ENCODE measurements around the gene SF3B1. TPM values are rescaled to one million over a fixed set of nuclear protein-coding genes. Genes with fewer than 3 reads are reported as not detected.
A peak's percentile ranks its signal among the peaks of the same experiment; 100 is the strongest.

SF3B1 gene
- total RNA-seq, 1 donor from 2014 or later, result 143 TPM

GRCh38 chr2:197431858-197432257, 3.0 kb downstream of the SF3B1 start:
- intact Hi-C loops (cut with micrococcal nuclease), result no loop called here
- H3K9me3 ChIP-seq (replicated peaks), result no peaks in the 10 kb centered on the region
- H3K27me3 ChIP-seq (ENCODE audit: low read depth), result no peaks in the 10 kb centered on the region
- H3K4me3 ChIP-seq, result peak overlapping the region; percentile 92
- peaks cover 7% of the 10 kb centered on the region for H3K36me3 ChIP-seq
- peaks cover 94% of the 10 kb centered on the region for H3K4me1 ChIP-seq
- H3K27ac ChIP-seq (replicated peaks), result peak overlapping the region; percentile 1
- no peak for DNase-seq
- TF ChIP-seq, protein P1, sequence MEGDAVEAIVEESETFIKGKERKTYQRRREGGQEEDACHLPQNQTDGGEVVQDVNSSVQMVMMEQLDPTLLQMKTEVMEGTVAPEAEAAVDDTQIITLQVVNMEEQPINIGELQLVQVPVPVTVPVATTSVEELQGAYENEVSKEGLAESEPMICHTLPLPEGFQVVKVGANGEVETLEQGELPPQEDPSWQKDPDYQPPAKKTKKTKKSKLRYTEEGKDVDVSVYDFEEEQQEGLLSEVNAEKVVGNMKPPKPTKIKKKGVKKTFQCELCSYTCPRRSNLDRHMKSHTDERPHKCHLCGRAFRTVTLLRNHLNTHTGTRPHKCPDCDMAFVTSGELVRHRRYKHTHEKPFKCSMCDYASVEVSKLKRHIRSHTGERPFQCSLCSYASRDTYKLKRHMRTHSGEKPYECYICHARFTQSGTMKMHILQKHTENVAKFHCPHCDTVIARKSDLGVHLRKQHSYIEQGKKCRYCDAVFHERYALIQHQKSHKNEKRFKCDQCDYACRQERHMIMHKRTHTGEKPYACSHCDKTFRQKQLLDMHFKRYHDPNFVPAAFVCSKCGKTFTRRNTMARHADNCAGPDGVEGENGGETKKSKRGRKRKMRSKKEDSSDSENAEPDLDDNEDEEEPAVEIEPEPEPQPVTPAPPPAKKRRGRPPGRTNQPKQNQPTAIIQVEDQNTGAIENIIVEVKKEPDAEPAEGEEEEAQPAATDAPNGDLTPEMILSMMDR (IDR thresholded peaks at IDR 0.05; ENCODE audit: borderline replicate concordance), result no peak

DNA sequence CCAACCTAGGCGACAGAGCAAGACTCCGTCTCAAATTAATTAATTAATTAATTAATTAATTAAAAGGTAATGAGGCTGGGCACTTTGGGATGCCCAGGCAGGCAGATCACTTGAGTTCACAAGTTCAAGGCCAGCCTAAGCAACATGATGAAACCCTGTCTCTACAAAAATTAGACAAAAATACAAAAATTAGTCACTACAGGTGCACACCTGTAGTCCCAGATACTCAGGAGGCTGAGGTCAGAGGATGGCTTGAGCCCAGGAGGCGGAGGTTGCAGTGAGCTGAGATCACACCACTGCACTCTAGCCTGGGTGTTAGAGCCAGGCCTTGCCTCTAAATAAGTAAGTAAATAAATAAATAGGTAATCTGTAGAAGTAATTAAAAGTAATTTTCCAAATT, 6.8 kb downstream of the SF3B1 start:
- no peaks in the 10 kb centered on the region for H3K9me3 ChIP-seq (replicated peaks)
- intact Hi-C loops (cut with micrococcal nuclease), result no loop called here

DNA sequence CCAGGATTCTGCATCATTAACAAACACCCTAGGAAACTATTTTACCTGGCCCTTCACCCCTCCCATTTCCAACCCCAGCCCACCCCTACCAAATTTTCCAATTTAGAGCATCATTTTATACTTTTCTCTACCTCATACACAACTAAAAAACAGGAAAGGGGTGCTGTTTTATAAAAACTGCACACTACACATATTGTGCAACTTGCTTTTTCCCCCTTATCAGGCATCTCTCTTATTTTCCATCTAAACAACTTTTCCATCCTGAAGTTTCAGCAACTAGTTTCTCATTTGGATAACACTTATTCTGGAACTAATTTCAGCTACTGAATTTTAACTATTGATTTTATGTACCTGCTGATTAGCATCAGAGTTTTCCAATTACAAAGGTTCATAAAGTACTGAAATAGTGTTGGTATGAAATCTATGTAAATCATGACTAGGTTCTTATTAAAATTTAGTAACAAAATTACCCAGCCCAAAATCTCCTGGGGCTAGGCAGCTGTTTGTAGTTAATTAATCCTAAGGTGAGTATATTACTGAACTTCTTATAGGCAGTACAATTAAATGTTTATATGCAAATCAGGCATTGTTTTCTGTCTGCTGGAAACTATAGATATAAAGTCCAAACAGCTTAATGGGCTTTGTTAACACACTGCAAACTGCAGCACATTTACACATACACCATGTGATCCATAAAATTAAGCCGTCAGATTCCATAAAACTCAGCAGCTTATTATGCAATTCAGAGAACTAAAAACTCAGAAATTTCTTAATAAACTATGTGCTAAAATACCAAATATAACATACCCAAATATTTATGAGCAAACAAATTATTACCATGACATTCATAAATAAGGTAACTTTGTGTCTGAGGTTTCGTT, 7.9 kb downstream of the SF3B1 start:
- Histone ChIP-seq H3K27ac (replicated peaks) (no peak overlapping the region), H3K4me3 (no peak overlapping the region), H3K36me3 (peaks cover 21% of the 10 kb centered on the region), H3K9me3 (replicated peaks) (no peaks in the 10 kb centered on the region), H3K27me3 (ENCODE audit: low read depth) (no peaks in the 10 kb centered on the region), H3K4me1 (peaks cover 94% of the 10 kb centered on the region)
- no peak for DNase-seq
- intact Hi-C loops (cut with micrococcal nuclease), result no loop called here
- TF ChIP-seq, protein P1 (IDR thresholded peaks at IDR 0.05; ENCODE audit: borderline replicate concordance), result no peak

More for the DNA sequence above, 6.8 kb downstream of the SF3B1 start:
- H3K27me3 ChIP-seq (ENCODE audit: low read depth), result no peaks in the 10 kb centered on the region
- H3K4me3 ChIP-seq, result no peak overlapping the region
- peaks cover 13% of the 10 kb centered on the region for H3K36me3 ChIP-seq
- H3K27ac ChIP-seq (replicated peaks), result no peak overlapping the region
- TF ChIP-seq, protein P1 (IDR thresholded peaks at IDR 0.05; ENCODE audit: borderline replicate concordance), result no peak
- peaks cover 100% of the 10 kb centered on the region for H3K4me1 ChIP-seq
- DNase-seq, result no peak

GRCh38 chr2:197425550-197425949, 9.3 kb downstream of the SF3B1 start:
- intact Hi-C loops (cut with micrococcal nuclease), result no loop called here
- Histone ChIP-seq H3K27ac (replicated peaks) (no peak overlapping the region), H3K27me3 (ENCODE audit: low read depth) (no peaks in the 10 kb centered on the region), H3K36me3 (peaks cover 33% of the 10 kb centered on the region), H3K9me3 (replicated peaks) (no peaks in the 10 kb centered on the region), H3K4me1 (peaks cover 89% of the 10 kb centered on the region), H3K4me3 (peak overlapping the region; percentile 24)
- no peak for DNase-seq
- TF ChIP-seq, protein P1 (IDR thresholded peaks at IDR 0.05; ENCODE audit: borderline replicate concordance), result no peak

DNA sequence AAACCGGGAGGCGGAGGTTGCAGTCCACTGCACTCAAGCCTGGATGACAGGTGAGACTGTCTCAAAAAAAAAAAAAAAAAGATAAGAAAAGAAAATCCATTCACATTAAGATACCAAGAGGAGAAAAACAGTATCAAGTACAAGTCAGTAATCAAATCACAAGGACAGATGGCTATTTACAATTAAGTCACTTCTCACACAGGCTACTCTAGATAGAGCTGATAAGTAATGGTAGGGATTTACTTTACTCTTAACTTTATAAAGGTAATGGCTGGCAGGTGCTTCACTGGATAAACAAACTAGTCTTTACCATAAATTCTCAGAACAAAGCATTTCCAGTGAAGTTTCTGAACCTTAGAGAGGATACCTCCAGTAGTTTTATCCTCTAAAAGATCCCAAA, 11.5 kb downstream of the SF3B1 start:
- Histone ChIP-seq H3K27me3 (ENCODE audit: low read depth) (no peaks in the 10 kb centered on the region), H3K36me3 (peaks cover 49% of the 10 kb centered on the region), H3K4me1 (peaks cover 74% of the 10 kb centered on the region), H3K9me3 (replicated peaks) (no peaks in the 10 kb centered on the region), H3K27ac (replicated peaks) (no peak overlapping the region), H3K4me3 (no peak overlapping the region)
- intact Hi-C loops (cut with micrococcal nuclease), result no loop called here
- no peak for DNase-seq
- TF ChIP-seq, protein P1 (IDR thresholded peaks at IDR 0.05; ENCODE audit: borderline replicate concordance), result no peak

All from left ventricle myocardium inferior (tissue), 1 donor.